IMR-90 (cell line): ENCODE data around the gene ABCA7. TPM values are rescaled to one million over a fixed set of nuclear protein-coding genes. Genes with fewer than 3 reads are reported as not detected.

Experiments
- ATAC-seq: fragments of 200-7000 bp; cut with Tn5 transposase; 2 replicates; pipeline ENCODE4 v1.9.1; 2020; ENCODE audit warnings: low read depth, mild to moderate bottlenecking, moderate library complexity
- BruUV-seq: library from RNA; stranded (reverse); fragments of 400-500 nt; replicated peaks from 2 replicates; lab custom pipeline; 2021; lab: Mats Ljungman, UMichigan
- CTCF ChIA-PET: fragments of 300-600 bp; formaldehyde crosslinking; extraction: SDS; loops from one replicate; lab custom pipeline; 2021; ENCODE audit warnings: antibody characterized with exemption; lab: Yijun Ruan, JAX
- POLR2A ChIA-PET: fragments of 300-600 bp; sonication (Branson Sonifier 250); formaldehyde crosslinking; loops from one replicate; lab custom pipeline; 2022; ENCODE audit warnings: antibody characterized with exemption; ENCODE audit not compliant: unreplicated experiment; lab: Charles Lee
- DNase-seq: peaks from one replicate; pipeline ENCODE4 v3.0.0; 2013
- H2AFZ ChIP-seq: replicated peaks from 2 replicates; pipeline ENCODE3; 2013; ENCODE audit warnings: low read length, mild to moderate bottlenecking; ENCODE audit not compliant: poor library complexity
- H2AK5ac ChIP-seq: 2 replicates; pipeline ENCODE4 v1.6.1; 2013; ENCODE audit warnings: low read depth, low read length, inconsistent platforms
- H2AK9ac ChIP-seq: replicated peaks from 2 replicates; pipeline ENCODE3; 2013; ENCODE audit warnings: mild to moderate bottlenecking, low read depth, low read length, moderate library complexity; ENCODE audit not compliant: poor library complexity
- H2BK120ac ChIP-seq: 2 replicates; pipeline ENCODE4 v1.6.1; 2013; ENCODE audit warnings: low read depth, low read length, inconsistent platforms
- H2BK15ac ChIP-seq: 3 replicates; pipeline ENCODE4 v1.6.1; 2013; ENCODE audit warnings: low read depth, low read length, inconsistent platforms
- H2BK20ac ChIP-seq: 2 replicates; pipeline ENCODE4 v1.6.1; 2013; ENCODE audit warnings: low read depth, mild to moderate bottlenecking, inconsistent platforms, low read length, moderate library complexity
- H2BK5ac ChIP-seq: 2 replicates; pipeline ENCODE4 v1.6.1; 2013; ENCODE audit warnings: mild to moderate bottlenecking, low read depth, low read length, inconsistent platforms; ENCODE audit not compliant: poor library complexity, severe bottlenecking
- H3K14ac ChIP-seq: replicated peaks from 2 replicates; pipeline ENCODE4 v1.6.1; 2013; ENCODE audit warnings: low read depth, low read length, inconsistent platforms
- H3K18ac ChIP-seq: 2 replicates; pipeline ENCODE4 v1.6.1; 2013; ENCODE audit warnings: low read depth, low read length, control low read depth
- H3K23ac ChIP-seq: 2 replicates; pipeline ENCODE4 v1.6.1; 2013; ENCODE audit warnings: low read depth, low read length, inconsistent platforms
- H3K27ac ChIP-seq: 2 replicates; pipeline ENCODE4 v1.5.1; 2013; ENCODE audit warnings: mild to moderate bottlenecking, control low read depth, low read length; ENCODE audit not compliant: insufficient read depth
- H3K27me3 ChIP-seq: 2 replicates; pipeline ENCODE4 v1.6.1; 2013; ENCODE audit warnings: low read length; ENCODE audit not compliant: control insufficient read depth, insufficient read depth
- H3K36me3 ChIP-seq: 2 replicates; pipeline ENCODE4 v1.6.1; 2013; ENCODE audit warnings: low read length, mixed read lengths; ENCODE audit not compliant: control insufficient read depth, insufficient read depth
- H3K4ac ChIP-seq: 2 replicates; pipeline ENCODE4 v1.6.1; 2013; ENCODE audit warnings: low read depth, low read length, inconsistent platforms
- H3K4me1 ChIP-seq: 2 replicates; pipeline ENCODE4 v1.6.1; 2013; ENCODE audit warnings: low read length, mixed read lengths; ENCODE audit not compliant: control insufficient read depth, insufficient read depth
- H3K4me2 ChIP-seq: 2 replicates; pipeline ENCODE4 v1.6.1; 2013; ENCODE audit warnings: low read depth, mild to moderate bottlenecking, control low read depth, low read length, moderate library complexity
- H3K4me3 ChIP-seq: 2 replicates; pipeline ENCODE4 v1.5.1; 2013; ENCODE audit warnings: low read depth, mild to moderate bottlenecking, control low read depth, low read length, moderate library complexity; ENCODE audit not compliant: insufficient read depth
- H3K56ac ChIP-seq: 2 replicates; pipeline ENCODE4 v1.6.1; 2013; ENCODE audit warnings: low read length, inconsistent platforms; ENCODE audit not compliant: insufficient read depth; ENCODE audit errors: extremely low read depth
- H3K79me1 ChIP-seq, 2 experiments: 2 replicates each; pipeline ENCODE4 v1.6.1; 2013; ENCODE audit warnings: low read length in 2 of 2, inconsistent platforms in 1 of 2, low read depth in 1 of 2
- H3K9ac ChIP-seq: 2 replicates; pipeline ENCODE4 v1.6.1; 2013; ENCODE audit warnings: low read depth, low read length, control low read depth
- H3K9me1 ChIP-seq: 2 replicates; pipeline ENCODE4 v1.6.1; 2013; ENCODE audit warnings: low read length, inconsistent platforms; ENCODE audit not compliant: insufficient read depth
- H3K9me3 ChIP-seq: 2 replicates; pipeline ENCODE4 v1.6.1; 2013; ENCODE audit warnings: low read length; ENCODE audit not compliant: control insufficient read depth, insufficient read depth
- H4K20me1 ChIP-seq: 2 replicates; pipeline ENCODE4 v1.6.1; 2013; ENCODE audit warnings: low read length, inconsistent platforms; ENCODE audit not compliant: insufficient read depth
- H4K5ac ChIP-seq: 2 replicates; pipeline ENCODE4 v1.6.1; 2013; ENCODE audit warnings: mild to moderate bottlenecking, low read depth, low read length, control low read depth
- H4K8ac ChIP-seq, 2 experiments: 2 replicates each; pipeline ENCODE4 v1.6.1; 2013; ENCODE audit warnings: low read depth in 2 of 2, low read length in 2 of 2, control low read depth in 1 of 2, inconsistent platforms in 1 of 2
- H4K91ac ChIP-seq: 2 replicates; pipeline ENCODE4 v1.6.1; 2013; ENCODE audit warnings: low read depth, low read length, inconsistent platforms; ENCODE audit not compliant: insufficient read depth
- CHD1 ChIP-seq: IDR thresholded peaks from 2 replicates; pipeline ENCODE4 v1.6.1; 2012; ENCODE audit warnings: low read depth, low read length, improper control_type of control experiment
- MXI1 ChIP-seq: IDR thresholded peaks from 2 replicates; pipeline ENCODE4 v1.6.1; 2012; ENCODE audit warnings: low read depth, mild to moderate bottlenecking, low read length, moderate library complexity, borderline replicate concordance
- NFE2L2 ChIP-seq: fragments of 150-350 bp; IDR thresholded peaks from 2 replicates; pipeline ENCODE4 v1.6.1; 2016; ENCODE audit warnings: low read depth, mild to moderate bottlenecking, low read length
- SMC3 ChIP-seq: fragments of 150-350 bp; IDR thresholded peaks from 2 replicates; pipeline ENCODE4 v1.6.1; 2016; ENCODE audit warnings: low read depth, mild to moderate bottlenecking, antibody characterized with exemption, low read length, moderate library complexity
- WGBS, 2 experiments: methylation state at CpG; one replicate each; pipeline versions ENCODE4 v1.1.5 to v1.1.7; 2013; ENCODE audit warnings: missing lambda C conversion rate in 2 of 2; ENCODE audit not compliant: insufficient read length in 1 of 2; ENCODE audit errors: extremely low coverage in 2 of 2; 5-methylcytosine and 5-hydroxymethylcytosine counted together
- dilution Hi-C: fragments of 300-500 bp; cut with HindIII; formaldehyde crosslinking; loops from one replicate; pipeline ENCODE4 v1.14.3; 2018; ENCODE audit warnings: low sequenced_read_pairs; ENCODE audit not compliant: unreplicated experiment
- in situ Hi-C: fragments of 300-500 bp; cut with MboI; formaldehyde crosslinking; loops from 3 replicates; pipeline ENCODE4 v1.14.3; 2019; ENCODE audit warnings: low sequenced_read_pairs, inconsistent platforms, mixed read lengths
- intact Hi-C: fragments of 100-400 bp; cut with micrococcal nuclease; formaldehyde crosslinking; loops from 2 replicates; pipeline ENCODE4 v1.10.0; 2022
- polyA plus RNA-seq, 3 experiments: library from polyadenylated mRNA; depleted of rRNA; stranded (reverse); fragments of >200 nt; gene quantifications; 2 replicates each; pipeline ENCODE4 v1.2.3, GENCODE V29; 2012; ENCODE audit warnings: low replicate concordance in 1 of 3
- total RNA-seq: library from RNA; depleted of rRNA; stranded (reverse); fragments of >200 nt; gene quantifications from 2 replicates; pipeline ENCODE4 v1.2.3, GENCODE V29; 2012
- TF ChIP-seq, protein P1 (sequence below): fragments of 150-350 bp; IDR thresholded peaks from 2 replicates; pipeline ENCODE4 v1.6.1; 2016; ENCODE audit warnings: low read depth, mild to moderate bottlenecking, low read length, moderate library complexity, borderline replicate concordance

Gene ABCA7
- total and polyA plus RNA-seq, 2 of the 4 experiments (the other 2 are of a cell fraction): 0.36 to 3.3 TPM

DNA sequence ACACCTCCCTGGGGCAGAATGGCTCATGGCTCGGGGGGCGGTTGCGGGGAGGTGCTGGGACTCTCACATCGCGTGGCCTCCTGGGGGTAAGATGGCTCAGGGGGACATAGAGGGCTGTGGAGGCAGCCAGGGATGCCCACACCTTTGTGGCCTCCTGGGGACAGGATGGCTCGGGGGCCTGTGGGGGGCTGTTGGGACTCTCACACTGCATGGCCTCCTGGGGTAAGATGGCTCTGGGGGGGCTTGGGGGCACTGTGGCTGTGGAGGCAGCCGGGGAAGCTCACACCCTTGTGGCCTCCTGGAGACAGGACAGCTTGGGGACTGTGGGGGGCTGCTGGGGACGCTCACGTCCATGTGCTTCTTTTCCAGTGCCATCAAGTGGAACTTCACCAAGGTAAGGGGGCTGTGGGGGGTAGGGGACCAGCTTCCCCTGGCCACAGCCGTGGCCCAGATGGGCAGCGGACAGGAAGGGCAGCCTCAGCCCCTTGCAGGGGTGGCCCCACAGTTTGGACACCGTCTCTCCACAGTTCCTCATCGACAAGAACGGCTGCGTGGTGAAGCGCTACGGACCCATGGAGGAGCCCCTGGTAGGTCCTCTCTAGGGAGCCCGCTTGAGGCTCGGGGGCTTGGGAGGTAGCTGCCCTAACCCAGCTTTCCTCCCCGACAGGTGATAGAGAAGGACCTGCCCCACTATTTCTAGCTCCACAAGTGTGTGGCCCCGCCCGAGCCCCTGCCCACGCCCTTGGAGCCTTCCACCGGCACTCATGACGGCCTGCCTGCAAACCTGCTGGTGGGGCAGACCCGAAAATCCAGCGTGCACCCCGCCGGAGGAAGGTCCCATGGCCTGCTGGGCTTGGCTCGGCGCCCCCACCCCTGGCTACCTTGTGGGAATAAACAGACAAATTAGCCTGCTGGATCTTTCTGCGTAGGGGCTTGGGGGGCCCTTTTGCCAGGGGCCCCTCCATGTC lies 66.2 kb downstream of the ABCA7 start:
- H3K27ac ChIP-seq: peak overlapping the region; percentile 84; the same call in 1 of the 2 replicates
- H3K4me2 ChIP-seq: no peak overlapping the region; the same call in 1 of the 2 replicates
- H2BK20ac ChIP-seq: no peak overlapping the region
- ChIA-PET POLR2A (no interaction called here), CTCF (interaction anchor here (0.6 kb wide), 1 partner anchor 76 kb away, joined by 4 read pairs; no protein-coding TSS in a partner anchor)
- H3K79me1 ChIP-seq: peaks cover 0 to 25% of the 10 kb centered on the region in 2 experiments; a peak in 2 of 4 replicates
- no peaks in the 10 kb centered on the region for H3K9me3 ChIP-seq
- H3K4ac ChIP-seq: no peak overlapping the region
- peaks cover 53% of the 10 kb centered on the region for H4K20me1 ChIP-seq
- dilution Hi-C loops (no loop called here), in situ Hi-C loops (loop anchor here (5.0 kb wide), 1 partner anchor 96 kb away; no protein-coding TSS in a partner anchor), intact Hi-C loops (no loop called here)
- no peak overlapping the region for H2AFZ ChIP-seq
- H2BK15ac ChIP-seq: no peak overlapping the region
- H3K27me3 ChIP-seq: no peaks in the 10 kb centered on the region
- H3K14ac ChIP-seq: no peak overlapping the region
- peak overlapping the region; percentile 11 for H2AK9ac ChIP-seq
- ATAC-seq: no peak
- no peak overlapping the region for H4K8ac ChIP-seq
- H3K56ac ChIP-seq: no peak overlapping the region
- no peak overlapping the region for H3K18ac ChIP-seq
- no peak overlapping the region for H3K23ac ChIP-seq
- H2BK120ac ChIP-seq: no peak overlapping the region
- no peak for DNase-seq
- peaks cover 10% of the 10 kb centered on the region for H3K4me1 ChIP-seq
- H2AK5ac ChIP-seq: peak overlapping the region; percentile 13; the same call in 1 of the 2 replicates
- 99% methylated on average over 12 of the region's 32 CpGs; no CpG with 5 or more reads in 1 of the 2 experiments for WGBS, 2 experiments
- peaks cover 53% of the 10 kb centered on the region for H3K36me3 ChIP-seq
- H4K5ac ChIP-seq: no peak overlapping the region
- TF ChIP-seq CHD1 (no peak), NFE2L2 (no peak), MXI1 (no peak), SMC3 (no peak)
- TF ChIP-seq, protein P1, sequence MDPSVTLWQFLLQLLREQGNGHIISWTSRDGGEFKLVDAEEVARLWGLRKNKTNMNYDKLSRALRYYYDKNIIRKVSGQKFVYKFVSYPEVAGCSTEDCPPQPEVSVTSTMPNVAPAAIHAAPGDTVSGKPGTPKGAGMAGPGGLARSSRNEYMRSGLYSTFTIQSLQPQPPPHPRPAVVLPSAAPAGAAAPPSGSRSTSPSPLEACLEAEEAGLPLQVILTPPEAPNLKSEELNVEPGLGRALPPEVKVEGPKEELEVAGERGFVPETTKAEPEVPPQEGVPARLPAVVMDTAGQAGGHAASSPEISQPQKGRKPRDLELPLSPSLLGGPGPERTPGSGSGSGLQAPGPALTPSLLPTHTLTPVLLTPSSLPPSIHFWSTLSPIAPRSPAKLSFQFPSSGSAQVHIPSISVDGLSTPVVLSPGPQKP: no peak
- no peak overlapping the region for H3K9ac ChIP-seq
- BruUV-seq: TSS peak; percentile 84
- H3K4me3 ChIP-seq: no peak overlapping the region
- no peak overlapping the region for H2BK5ac ChIP-seq
- H3K9me1 ChIP-seq: 0 out of 2 replicates have a peak, but pooled peaks cover 2% of the 10 kb centered on the region
- H4K91ac ChIP-seq: no peak overlapping the region
